IPS-NIHi11 (cell line): ENCODE data around the gene SERPINB7.

Source experiments
- DNase-seq: peaks from one replicate; pipeline ENCODE4 v3.0.0; 2012; ENCODE audit warnings: mixed read lengths, low spot score

Gene SERPINB7

GRCh38 chr18:63844254-63844653 is 69.0 kb downstream of the SERPINB7 start:
- peak; percentile 25 for DNase-seq

- peak; percentile 52 for DNase-seq
Measured at GRCh38 chr18:63848159-63848558, 72.9 kb downstream of the SERPINB7 start.

- DNase-seq, result peak; percentile 48
Measured at GRCh38 chr18:63850020-63850419, 74.8 kb downstream of the SERPINB7 start.

GRCh38 chr18:63850636-63851035 is 75.4 kb downstream of the SERPINB7 start:
- no peak for DNase-seq
